Activated effector memory CD4-positive, alpha-beta T cell treated with anti-CD3 and anti-CD28 coated beads, Interleukin-2, amount 50 U/mL, for 16 hours (primary cell): ENCODE results near the gene CLPX.
"Not testable (repeated sequence)": the region's sequence is repeated elsewhere in the genome, so short reads cannot be mapped to it uniquely, and the experiment has no call there.

ENCODE experiments used
- DNase-seq: peaks from one replicate; pipeline ENCODE4 v3.0.0-alpha.2; 2020

CLPX gene

DNA sequence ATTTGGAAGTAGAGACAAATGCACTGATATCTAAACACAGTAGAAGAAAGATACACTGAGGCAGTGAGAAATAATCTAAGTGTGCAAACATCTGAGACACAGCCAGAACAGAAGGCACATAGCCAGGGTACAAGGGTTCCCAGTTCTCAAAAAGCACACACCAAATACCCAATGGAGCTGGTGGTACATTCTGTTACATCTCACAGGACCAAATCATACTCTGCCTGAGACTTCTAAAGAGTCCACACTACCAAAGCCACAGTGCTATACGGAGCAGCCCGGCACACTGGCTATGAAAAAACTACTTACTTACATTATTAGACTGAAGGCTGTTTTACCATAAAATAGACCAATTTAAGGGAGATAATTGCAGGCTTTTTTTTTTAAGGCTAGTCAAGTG is 19.3 kb downstream of the CLPX start:
- DNase-seq = no peak

DNA sequence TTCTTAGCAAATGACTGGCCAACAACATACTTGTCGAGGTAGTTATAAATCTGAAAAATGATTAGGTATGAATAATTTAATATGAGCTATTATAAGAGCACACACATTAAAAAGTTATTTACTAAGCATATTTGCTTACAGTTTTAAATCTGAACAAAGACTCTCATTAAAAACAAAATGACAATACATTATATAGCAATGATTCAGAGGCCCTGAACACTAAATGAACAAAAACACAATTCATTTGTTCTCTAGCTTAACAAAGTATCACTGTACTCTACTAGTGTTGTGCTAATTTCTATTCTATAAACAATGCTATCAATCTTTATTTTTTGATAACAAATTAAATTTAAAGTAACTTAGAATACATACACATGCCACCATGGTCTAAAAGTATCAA is 21.0 kb downstream of the CLPX start:
- no peak for DNase-seq

DNA sequence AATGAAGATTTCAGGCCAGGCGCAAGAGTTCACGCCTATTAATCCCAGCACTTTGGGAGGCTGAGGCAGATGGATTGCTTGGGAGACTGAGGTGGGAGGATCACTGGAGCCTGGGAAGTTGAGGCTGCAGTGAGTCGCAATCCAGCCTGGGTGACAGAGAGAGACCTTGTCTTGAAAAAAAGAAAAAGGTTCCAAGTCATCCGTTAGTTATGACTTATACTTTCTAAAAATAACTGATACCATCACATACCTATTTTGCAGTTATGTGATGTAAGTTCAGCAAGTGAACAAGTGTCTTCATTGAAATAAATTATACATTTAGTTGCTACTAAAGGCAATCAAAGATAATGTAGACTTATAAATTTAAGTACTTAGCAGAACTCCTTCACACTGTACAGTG is 22.1 kb downstream of the CLPX start:
- no peak for DNase-seq

DNA sequence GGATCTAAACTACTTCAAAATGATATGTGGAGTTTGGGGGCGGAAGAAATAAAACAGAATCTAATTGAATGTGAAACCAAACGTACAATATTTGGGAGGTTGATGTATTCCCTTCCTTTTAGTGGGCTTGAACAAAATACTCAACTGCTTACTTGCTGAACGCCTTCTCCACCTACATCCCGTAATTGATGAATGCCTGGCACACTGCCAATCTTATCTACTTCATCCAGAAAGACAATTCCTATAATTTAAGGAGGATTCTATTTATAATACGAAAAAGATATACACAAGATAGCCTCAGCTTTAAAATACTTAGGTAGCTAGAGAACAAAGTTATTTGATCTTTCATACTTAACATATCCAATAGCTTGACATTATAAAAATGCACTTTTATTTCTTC is 28.4 kb downstream of the CLPX start:
- DNase-seq = no peak

DNA sequence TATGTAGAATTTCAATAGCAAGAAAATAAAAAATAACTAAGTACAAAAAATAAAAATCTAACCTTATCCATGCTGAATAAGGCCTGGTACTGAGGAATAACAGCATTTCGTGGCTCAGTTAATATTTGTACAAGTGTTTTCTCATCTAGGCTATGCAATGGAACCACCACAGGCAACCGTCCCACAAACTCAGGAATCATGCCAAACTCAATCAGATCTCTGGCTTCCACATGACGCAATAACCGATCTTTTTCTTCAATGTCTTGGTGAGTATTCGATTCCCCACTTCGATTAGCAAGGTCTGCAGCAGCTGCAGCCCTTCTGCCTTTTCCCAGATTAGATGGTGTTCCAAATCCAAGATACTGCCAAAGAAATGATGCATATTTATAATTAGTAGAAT is 30.4 kb downstream of the CLPX start:
- no peak for DNase-seq

DNA sequence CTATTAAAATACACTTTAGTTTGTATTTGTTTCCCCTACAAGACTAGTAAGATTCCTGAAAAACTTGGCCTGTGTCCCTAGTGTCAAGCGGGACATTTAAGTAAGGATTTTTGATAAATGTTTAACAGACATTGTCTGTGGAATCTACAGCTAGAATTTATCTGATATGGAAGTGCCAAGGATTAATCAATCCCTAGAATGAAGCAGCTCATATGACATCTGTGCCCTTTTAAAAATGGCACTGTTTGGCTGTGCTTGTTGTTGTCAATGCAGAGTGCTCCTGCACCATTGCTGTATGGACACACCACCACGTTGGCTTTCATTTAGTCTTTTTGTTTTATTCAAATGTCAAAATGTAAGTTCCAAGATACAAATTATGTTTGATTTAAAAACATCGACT is 37.2 kb downstream of the CLPX start:
- no peak for DNase-seq

DNA sequence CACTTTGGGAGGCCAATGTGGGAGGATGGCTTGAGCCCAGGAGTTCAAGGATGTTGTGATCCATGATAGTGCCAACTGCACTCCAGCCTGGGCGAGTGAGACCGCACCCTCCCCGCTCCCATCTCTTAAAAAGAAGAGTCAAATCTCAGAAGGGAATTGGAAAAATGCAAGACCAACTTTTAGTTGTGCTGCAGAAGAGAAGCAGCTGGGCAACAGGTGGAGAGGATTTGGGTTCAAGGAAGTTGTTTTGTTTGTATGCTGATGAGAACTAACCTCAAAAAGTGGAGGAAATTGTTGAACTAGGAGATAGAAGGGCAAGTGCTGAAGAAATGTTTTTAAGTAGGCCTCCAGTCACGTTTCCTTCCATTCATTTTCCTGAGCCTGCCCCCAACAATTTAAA is 38.7 kb downstream of the CLPX start:
- no peak for DNase-seq

DNA sequence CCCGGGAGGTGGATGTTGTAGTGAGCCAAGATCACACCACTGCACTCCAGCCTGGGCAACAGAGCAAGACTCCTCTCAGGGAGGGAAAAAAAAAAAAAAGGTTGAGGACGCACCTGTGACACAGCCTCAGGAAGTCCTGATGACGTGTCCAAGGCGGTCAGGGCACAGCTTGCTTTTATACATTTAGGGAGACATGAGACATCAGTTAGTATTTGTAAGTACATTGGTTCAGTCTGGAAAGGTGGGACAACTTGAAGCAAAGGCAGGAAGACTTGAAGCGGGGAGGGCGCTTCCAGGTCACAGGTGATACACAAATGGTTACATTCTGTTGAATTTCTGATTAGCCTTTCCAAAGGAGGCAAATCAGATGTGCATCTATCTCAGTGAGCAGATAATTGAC is 46.5 kb downstream of the CLPX start:
- not testable (repeated sequence) for DNase-seq

DNA sequence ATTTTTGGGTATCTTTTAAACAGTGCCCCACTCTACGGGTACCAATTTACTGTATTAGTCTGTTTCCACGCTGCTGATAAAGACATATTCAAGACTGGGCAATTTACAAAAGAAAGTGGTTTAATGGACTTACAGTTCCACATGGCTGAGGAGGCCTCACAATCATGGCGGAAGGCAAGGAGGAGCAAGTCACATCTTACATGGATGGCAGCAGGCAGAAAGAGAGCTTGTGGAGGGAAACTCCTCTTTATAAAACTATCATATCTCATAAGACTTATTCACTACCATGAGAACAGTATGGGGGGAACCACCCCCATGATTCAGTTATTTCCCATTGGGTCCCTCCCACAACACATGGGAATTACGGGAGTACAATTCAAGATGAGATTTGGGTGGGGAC is 47.2 kb downstream of the CLPX start:
- DNase-seq = not testable (repeated sequence)

DNA sequence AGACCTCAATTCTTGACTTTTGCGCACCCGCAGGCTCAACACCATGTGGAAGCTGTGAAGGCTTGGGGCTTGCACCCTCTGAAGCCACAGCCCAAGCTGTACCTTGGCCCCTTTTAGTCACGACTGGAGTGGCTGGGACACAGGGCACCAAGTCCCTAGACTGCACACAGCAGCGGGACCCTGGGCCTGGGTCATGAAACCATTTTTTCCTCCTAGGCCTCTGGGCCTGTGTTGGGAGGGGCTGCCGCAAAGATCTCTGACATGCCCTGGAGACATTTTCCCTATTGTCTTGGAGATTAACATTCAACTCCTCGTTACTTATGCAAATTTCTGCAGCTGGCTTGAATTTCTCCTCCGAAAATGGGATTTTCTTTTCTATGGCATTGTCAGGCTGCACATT is 48.1 kb downstream of the CLPX start:
- not testable (repeated sequence) for DNase-seq

DNA sequence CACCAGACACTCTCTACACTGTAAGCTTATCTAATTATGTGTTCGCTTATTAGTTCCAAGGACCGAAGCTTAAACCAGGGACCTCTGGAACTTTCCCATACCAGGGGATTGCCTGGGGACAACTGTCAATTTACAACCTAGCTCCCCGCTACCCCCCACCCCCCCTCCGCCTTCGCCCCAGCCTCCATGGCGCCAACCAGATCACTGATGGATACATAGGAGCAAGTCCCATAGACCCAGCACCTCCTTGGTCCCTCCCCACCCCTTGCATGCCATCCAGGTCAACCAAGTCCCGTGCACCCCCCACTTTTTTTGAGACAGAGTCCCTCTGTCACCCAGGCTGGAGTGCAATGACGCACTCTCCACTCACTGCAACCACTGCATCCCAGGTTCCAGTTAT is 50.6 kb downstream of the CLPX start:
- no peak for DNase-seq

DNA sequence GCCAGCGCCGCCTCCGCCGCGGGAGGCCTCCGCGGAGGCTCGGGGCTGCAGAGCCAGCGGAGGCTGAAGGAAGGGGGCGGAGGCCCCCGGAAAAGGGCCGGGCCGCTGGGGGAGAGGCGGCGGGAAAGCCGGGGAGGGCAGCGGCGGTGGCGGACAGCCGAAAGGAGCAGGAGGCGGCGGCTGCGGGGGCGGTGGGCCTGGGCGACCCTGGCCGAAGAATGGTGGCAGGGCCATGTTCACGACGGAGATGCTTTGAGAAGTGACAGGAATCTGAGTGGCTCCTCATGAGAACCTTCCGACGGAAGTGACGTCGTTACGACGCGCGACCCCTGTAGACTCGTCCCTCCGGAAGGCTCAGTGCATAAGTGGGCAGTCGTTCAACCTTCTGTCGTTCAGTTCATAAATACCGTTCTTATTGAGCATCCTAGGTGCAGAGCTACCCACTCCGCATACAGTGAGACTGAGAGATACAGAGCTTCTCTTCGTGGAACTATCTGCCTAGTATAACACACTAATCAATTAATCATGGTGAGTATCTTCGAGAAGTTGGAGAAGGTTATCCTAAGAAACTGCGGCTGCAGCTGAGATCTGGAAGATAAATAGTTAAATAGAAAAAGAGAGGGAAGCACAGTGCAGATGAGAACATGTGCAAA is 51.5 kb downstream of the CLPX start, which contains the start of gene PDCD7:
Gene PDCD7 (minus strand): TSS at position 261 of the 653 bp plus-strand sequence. CDS start 27 bp downstream, at position 234.
- peak; percentile 92 for DNase-seq

DNA sequence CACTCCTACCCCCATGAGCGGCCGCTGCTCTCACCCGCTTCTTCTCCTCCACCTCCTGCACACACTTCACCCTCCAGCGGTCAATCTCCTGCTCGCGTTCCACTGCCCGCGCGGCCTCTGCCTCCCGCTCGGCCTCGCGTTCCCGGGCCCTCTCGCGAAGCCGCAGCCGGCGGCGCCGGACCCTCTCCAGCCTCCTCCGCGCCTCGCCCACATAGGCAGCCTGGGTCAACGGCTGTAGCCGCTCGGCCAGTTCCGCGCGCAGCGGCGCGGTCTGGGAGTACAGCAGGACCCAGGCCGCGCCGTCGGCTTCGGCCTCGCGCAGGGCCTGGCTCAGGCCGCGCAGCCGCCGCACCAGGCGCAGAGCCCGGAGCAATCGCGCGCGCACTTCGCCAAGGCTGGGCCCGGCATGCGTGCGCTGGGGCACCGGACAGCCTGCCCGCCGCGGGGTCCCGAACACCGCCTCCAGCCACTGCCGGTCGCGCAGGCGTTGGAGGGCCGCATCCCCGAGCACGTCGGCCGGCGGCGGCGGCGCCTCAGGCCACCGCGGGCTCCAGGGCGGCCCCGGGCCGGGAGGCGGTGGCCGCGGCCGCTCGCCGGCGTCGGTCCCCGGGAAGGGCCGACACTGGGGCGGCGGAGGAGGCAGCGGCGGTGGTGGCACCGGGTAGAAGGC is 52.1 kb downstream of the CLPX start:
- peak; percentile 71 for DNase-seq

DNA sequence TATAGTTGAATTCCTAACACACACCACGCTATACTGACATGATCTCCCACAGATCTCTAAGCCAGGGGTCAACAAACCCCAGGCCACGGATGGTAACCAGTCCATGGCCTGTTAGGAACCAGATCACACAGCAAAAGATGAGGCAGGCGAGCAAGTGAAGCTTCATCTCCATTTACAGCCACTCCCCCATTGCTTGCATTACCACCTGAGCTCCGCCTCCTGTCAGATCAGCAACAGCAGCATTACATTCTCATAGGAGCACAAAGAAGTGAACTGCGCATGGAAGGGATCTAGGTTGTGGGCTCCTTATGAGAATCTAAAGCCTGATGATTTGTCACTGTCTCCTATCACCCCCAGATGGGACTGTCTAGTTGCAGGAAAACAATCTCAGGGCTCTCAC is 54.2 kb downstream of the CLPX start:
- DNase-seq = no peak

DNA sequence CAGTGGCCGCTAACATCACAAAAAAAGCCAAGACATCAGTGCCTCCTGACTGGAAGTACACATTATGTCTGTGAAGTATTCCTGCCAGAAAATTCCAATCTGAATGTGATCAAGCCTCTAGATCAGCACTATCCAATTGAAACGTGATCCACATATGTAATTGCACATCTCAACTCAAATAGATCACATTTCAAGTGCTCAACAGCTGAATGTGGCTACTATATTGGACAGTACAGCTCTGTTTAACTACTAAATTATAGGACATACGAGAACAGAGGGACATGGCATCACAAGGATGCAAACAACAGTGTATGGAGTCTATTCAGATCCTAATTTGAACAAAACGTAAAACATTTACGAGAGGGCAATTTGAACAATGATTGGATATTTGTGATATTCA is 69.6 kb downstream of the CLPX start:
- no peak for DNase-seq

DNA sequence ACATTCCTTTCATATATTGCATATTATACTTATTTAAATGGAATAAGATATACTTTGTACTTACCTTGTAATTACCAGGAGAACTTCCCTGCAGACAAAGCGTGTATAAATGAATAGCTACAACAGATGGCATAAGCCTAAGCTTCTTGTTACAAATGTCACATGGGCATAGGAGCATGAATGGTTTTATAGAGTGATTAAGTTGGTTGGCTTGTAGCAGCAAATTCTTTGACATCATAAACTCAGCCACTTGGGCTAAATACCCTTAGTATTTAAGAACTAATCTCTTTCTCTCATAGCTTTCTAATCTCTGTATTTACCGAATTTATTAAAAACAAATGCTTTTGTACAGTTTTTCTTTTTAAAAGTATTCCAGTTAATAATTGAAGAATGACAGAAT is 70.1 kb downstream of the CLPX start, which contains the start of gene UBAP1L:
Gene UBAP1L (minus strand): TSS at position 115 of the 400 bp plus-strand sequence. CDS start 8,985 bp downstream, outside the sequence.
- DNase-seq = no peak

DNA sequence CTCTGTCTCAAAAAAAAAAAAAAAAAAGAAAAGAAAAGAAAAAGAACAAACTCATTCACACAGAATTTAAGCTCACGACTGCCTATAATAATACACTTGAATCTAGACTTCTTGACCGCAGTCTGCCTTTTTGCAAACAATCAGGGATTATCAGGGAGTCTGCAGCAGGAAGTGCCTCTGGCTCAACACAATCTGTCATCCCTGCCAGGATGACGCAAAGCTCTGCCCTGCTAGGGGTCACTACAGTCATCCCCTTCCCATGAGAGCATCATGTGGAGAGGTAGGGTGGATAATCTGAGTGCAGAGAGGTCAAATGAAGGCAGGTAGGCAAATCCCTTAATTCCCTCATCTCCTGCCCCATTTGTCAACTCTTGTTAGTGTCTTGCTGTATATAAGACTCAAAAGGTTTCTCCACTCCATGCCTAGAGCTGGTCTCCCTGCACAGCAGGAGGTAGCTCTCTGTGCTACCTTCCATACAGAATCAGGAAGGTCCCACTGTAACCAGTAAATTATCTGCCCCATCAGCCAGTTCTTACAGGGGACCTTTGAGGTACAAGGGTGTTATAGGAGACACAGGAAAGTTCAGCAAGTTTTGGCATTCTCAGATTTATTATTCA is 74.4 kb downstream of the CLPX start:
- no peak for DNase-seq

DNA sequence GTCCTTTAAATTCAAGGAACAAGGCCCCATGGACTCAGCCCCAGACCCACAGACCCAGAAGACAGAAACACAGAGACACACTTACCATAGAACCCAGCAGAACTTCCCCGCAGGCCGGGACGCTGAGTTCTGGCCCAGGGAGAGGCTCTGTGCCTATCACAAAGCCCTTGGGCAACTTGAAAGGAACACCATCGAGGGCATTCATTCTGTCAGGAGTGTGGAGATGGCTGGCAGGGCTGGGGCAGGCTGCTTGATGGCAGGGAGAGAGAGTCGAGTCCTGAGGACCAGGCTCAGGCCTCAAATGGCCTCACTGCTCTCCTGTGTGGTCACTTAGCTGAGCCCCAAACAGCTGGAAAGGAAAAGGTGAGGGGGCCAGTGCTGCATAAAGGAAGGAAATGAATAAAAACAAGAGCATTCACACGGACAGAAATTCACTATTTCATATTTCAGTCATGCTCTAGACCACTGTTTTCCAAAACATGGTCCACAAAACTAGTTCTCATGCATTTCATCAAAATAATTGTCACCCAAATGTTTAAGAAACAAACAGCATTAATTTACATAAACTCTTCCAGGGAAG is 79.0 kb downstream of the CLPX start:
- no peak for DNase-seq

DNA sequence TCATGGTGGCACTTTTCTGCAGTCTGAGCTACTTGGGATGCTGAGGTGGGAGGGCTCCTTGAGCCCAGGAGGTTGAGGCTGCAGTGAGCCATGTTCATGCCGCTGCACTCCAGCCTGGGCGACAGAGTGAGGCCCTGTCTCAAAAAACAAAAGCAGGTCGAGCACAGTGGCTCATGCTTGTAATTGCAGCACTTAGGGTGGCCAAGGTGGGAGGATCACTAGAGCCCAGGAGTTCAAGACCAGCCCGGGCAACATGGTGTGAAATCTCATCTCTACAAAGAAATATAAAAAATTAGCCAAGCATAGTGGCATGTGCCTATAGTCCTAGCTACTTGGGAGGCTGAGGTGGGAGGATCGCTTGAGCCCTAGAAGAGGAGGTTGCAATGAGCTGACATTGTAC is 80.1 kb downstream of the CLPX start:
- DNase-seq = no peak

DNA sequence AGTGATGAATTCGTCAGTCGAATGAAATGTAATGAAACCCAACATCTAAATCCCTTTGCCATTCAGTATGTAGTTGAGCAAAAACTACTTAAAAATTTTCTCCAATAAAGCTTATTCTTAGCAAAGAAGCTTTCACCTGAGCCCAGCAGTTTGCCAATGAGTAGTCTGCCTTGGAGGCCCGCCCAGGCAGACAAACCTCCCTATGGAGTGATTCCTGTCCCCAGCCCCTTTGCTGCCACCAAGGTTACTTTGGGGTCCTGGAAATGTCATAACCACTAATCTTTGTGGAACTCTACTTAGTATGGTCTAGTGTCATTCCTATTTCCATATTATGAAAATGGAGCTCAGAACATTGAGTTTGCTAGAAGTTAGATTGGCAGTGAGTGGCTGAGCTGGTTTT is 82.2 kb downstream of the CLPX start:
- DNase-seq = no peak

DNA sequence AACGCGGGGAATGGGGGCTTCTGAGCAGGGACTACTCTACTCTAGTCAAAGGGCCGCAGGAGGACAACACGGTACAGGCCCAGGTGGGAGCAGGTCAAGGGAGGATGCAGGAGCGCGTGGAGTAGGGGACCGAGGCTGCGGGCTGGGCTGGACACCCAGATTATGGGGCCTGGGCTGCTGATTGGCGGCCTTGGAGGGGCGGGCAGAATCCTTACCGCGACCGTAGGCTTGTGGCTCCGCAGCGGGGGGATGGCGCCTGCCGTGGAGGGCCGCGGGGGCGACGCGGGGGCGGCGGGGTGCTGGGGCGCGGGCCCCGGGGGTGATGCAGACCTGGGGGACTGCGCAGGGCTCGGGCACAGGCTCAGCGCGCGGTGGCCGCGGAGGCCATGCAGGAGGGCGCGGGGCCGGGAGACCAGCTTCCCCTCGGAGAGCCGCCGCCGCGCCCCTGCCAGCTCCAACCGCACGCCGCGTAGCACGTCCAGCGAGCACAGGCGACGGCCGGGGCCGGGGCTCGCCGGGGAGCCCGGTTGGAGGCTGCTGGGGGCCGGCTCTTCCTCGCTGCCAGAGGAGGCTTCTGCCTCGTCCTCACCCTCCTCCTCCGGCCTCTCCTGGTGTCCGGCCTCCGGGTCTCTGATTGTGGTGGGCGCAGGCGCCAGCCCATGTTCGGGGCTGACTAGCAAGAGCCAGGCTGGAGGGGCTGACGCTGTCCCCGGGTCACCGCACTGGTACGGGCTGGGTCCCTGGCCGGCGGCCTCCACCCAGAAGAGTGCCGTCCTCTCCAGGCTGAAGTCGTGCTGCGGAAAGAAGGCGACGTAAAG is 83.0 kb downstream of the CLPX start:
- DNase-seq = no peak

DNA sequence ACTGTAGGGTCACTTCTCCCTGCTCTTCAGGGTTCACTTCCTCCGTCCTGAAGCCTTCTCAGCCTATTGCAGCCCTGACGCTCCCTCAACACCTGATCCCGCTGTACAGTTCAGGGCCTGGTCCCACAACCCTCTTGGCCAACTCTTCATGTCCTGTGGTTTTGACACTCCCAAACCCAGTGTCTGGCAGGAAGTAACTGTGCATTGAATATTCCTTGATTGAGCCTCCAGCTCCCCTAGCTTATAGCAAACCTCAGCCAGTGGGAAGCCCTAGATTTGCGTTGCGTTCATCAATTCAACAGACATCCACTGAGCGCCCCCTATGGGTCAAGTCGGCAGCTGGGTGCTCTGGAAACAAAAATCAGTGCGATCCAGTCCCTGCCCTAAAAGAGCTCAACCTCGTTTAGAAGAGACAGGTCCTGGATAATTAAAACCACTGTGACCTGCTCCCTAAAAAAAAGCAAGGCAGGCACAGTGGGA is 83.7 kb downstream of the CLPX start:
- peak; percentile 78 for DNase-seq

DNA sequence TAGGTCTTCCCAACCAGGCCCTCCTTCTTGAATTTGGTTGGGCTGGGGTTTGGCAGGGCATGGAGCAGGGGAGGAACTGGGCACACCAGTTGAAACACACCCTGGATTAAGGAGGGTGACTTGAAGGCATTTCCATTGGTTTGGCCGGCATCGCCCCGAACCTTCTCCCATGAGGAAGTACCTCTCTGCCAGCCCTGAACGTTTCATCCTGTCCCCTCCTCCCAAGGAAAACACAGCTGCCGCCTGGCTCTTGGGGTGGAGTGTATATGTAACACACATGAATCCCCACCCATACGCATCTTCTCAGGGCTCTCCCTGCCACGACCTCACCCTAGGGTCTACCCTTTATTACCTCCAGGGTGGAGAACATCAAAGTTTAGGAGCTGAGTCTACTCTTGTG is 84.7 kb downstream of the CLPX start:
- DNase-seq = peak; percentile 39
